Stimulated activated CD8-positive, alpha-beta memory T cell treated with anti-CD3 and anti-CD28 coated beads, Interleukin-7, amount 100 ng/mL, for 4 hours (primary cell): ENCODE results near the gene ATN1.

ENCODE experiments used
- DNase-seq, 2 donors: peaks; one replicate each; pipeline ENCODE4 v3.0.0-alpha.2; 2020; ENCODE audit warnings: low read depth in 2 of 2

Gene ATN1

GRCh38 chr12:6975297-6976032, 47.7 kb downstream of the ATN1 start:
- no peak for DNase-seq

GRCh38 chr12:6977653-6978052, 49.9 kb downstream of the ATN1 start:
- no peak for DNase-seq

- DNase-seq: no peak
Measured at GRCh38 chr12:6978188-6978587, 50.4 kb downstream of the ATN1 start.

- no peak for DNase-seq
Measured at GRCh38 chr12:6978611-6979011, 50.9 kb downstream of the ATN1 start.

- no peak for DNase-seq
Measured at GRCh38 chr12:6979021-6979420, 51.3 kb downstream of the ATN1 start.

GRCh38 chr12:6979453-6979852, 51.7 kb downstream of the ATN1 start:
- DNase-seq: no peak

GRCh38 chr12:6980075-6980474, 52.3 kb downstream of the ATN1 start:
- no peak for DNase-seq

GRCh38 chr12:6980740-6981139, 53.0 kb downstream of the ATN1 start:
- no peak for DNase-seq

GRCh38 chr12:6981152-6982052, 53.6 kb downstream of the ATN1 start:
- no peak for DNase-seq

GRCh38 chr12:6982532-6982931, 54.8 kb downstream of the ATN1 start:
- DNase-seq: no peak

GRCh38 chr12:6987956-6988553, 60.3 kb downstream of the ATN1 start:
- DNase-seq: no peak
